Loucy (cell line): ENCODE data around the gene DCDC1.

ENCODE experiments used
- H2AFZ ChIP-seq: fragments of 200-600 bp; sonication (generic); 2 replicates; pipeline ENCODE4 v1.6.0; 2016; ENCODE audit warnings: antibody characterized with exemption, mild to moderate bottlenecking, low read length, moderate library complexity
- H3F3A ChIP-seq: fragments of 200-600 bp; 2 replicates; pipeline ENCODE4 v1.6.0; 2016; ENCODE audit warnings: antibody characterized with exemption, low read depth, mild to moderate bottlenecking
- H3K27me3 ChIP-seq: fragments of 200-600 bp; sonication (generic); 2 replicates; pipeline ENCODE4 v1.6.1; 2014; ENCODE audit warnings: low read length, mild to moderate bottlenecking; ENCODE audit not compliant: insufficient read depth, poor library complexity, severe bottlenecking
- H3K36me3 ChIP-seq: fragments of 200-600 bp; sonication (generic); 2 replicates; pipeline ENCODE4 v1.6.1; 2016; ENCODE audit warnings: low read length; ENCODE audit not compliant: insufficient read depth
- H3K4me1 ChIP-seq: fragments of 200-600 bp; sonication (generic); 2 replicates; pipeline ENCODE4 v1.5.1; 2014; ENCODE audit warnings: low read length, mild to moderate bottlenecking; ENCODE audit not compliant: insufficient read depth, poor library complexity, severe bottlenecking
- H3K4me2 ChIP-seq: fragments of 200-600 bp; sonication (generic); 2 replicates; pipeline ENCODE4 v1.6.0; 2014; ENCODE audit warnings: antibody characterized with exemption, low read length, low read depth, mild to moderate bottlenecking; ENCODE audit not compliant: poor library complexity, severe bottlenecking
- H3K4me3 ChIP-seq: fragments of 200-600 bp; sonication (generic); 2 replicates; pipeline ENCODE4 v1.5.1; 2014; ENCODE audit warnings: low read length, mild to moderate bottlenecking, mixed read lengths; ENCODE audit not compliant: poor library complexity, severe bottlenecking
- H3K79me2 ChIP-seq: fragments of 200-600 bp; sonication (generic); 2 replicates; pipeline ENCODE4 v1.6.1; 2014; ENCODE audit warnings: low read length; ENCODE audit not compliant: insufficient read depth
- H3K9ac ChIP-seq: fragments of 200-600 bp; sonication (generic); 2 replicates; pipeline ENCODE4 v1.6.0; 2014; ENCODE audit warnings: mild to moderate bottlenecking, low read depth, low read length, moderate library complexity; ENCODE audit not compliant: poor library complexity, severe bottlenecking
- H3K9me2 ChIP-seq: fragments of 200-600 bp; sonication (generic); replicated peaks from 2 replicates; pipeline ENCODE4 v1.6.1; 2016; ENCODE audit warnings: low read depth, low read length, mixed read lengths
- H3K9me3 ChIP-seq: fragments of 200-600 bp; sonication (generic); 2 replicates; pipeline ENCODE4 v1.6.1; 2014; ENCODE audit warnings: mild to moderate bottlenecking, antibody characterized with exemption, low read length, low read depth; ENCODE audit not compliant: insufficient read depth
- H4K20me1 ChIP-seq: fragments of 200-600 bp; sonication (generic); 2 replicates; pipeline ENCODE4 v1.6.0; 2014; ENCODE audit warnings: antibody characterized with exemption, low read length, mild to moderate bottlenecking; ENCODE audit not compliant: insufficient read depth, poor library complexity, severe bottlenecking
- EZH2phosphoT487 ChIP-seq: fragments of 200-600 bp; IDR thresholded peaks from 2 replicates; pipeline ENCODE4 v1.6.1; 2018; ENCODE audit warnings: antibody characterized with exemption, mild to moderate bottlenecking, moderate library complexity, borderline replicate concordance
- TF ChIP-seq, protein P1 (sequence below): fragments of 200-600 bp; sonication (generic); conservative IDR thresholded peaks from 2 replicates; pipeline ENCODE4 v1.5.1; 2014; ENCODE audit warnings: mild to moderate bottlenecking, antibody characterized with exemption, low read length

The DCDC1 gene

DNA sequence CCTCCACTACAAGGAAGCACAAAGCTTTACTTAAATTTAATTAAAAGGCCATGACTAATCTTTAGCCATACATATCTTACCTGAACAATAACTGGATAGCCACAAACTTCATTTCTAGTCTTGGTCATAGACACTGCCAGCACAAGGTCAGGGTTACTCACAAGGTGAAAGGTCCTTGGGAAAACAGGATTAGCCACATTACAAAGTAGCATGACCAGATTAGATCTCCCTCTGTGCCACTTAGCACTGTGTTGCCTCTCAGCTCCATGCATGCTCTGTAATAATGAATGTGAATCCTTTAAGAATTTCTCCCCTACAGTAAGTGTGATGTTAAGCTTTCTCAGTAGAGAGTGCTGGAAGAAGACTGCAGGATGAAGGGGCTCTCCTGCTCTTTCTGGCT lies 458.3 kb downstream of the DCDC1 start:
- no peaks in the 10 kb centered on the region for H4K20me1 ChIP-seq
- no peak overlapping the region for H3K4me3 ChIP-seq
- H3F3A ChIP-seq, result no peaks in the 10 kb centered on the region
- TF ChIP-seq, protein P1, sequence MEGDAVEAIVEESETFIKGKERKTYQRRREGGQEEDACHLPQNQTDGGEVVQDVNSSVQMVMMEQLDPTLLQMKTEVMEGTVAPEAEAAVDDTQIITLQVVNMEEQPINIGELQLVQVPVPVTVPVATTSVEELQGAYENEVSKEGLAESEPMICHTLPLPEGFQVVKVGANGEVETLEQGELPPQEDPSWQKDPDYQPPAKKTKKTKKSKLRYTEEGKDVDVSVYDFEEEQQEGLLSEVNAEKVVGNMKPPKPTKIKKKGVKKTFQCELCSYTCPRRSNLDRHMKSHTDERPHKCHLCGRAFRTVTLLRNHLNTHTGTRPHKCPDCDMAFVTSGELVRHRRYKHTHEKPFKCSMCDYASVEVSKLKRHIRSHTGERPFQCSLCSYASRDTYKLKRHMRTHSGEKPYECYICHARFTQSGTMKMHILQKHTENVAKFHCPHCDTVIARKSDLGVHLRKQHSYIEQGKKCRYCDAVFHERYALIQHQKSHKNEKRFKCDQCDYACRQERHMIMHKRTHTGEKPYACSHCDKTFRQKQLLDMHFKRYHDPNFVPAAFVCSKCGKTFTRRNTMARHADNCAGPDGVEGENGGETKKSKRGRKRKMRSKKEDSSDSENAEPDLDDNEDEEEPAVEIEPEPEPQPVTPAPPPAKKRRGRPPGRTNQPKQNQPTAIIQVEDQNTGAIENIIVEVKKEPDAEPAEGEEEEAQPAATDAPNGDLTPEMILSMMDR, result no peak
- TF ChIP-seq EZH2phosphoT487, result no peak
- H3K79me2 ChIP-seq, result no peaks in the 10 kb centered on the region
- H3K9me3 ChIP-seq, result no peaks in the 10 kb centered on the region
- H3K9ac ChIP-seq, result no peak overlapping the region
- no peaks in the 10 kb centered on the region for H3K4me1 ChIP-seq
- H3K27me3 ChIP-seq, result no peaks in the 10 kb centered on the region
- no peaks in the 10 kb centered on the region for H3K9me2 ChIP-seq
- H3K36me3 ChIP-seq, result no peaks in the 10 kb centered on the region
- H3K4me2 ChIP-seq, result no peak overlapping the region
- H2AFZ ChIP-seq, result no peak overlapping the region

DNA sequence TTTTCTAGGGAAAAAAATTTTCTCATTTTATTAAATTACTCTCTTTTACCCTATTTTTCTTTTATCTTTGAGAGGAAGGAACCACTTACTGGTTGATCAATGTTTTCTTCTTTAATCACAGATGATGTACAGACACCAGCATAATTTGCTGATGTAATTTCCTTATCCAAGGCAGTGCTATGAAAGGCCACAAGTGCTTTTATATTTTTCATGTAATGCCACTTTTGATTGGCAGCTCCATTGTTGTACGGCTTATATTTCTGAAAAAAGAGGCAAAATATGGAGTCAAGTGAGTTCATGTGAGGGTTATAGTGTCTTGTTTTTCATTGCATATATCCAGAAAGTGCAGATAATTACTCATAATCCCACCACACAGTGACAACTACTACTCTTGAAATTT lies 460.7 kb downstream of the DCDC1 start:
- no peaks in the 10 kb centered on the region for H3K4me1 ChIP-seq
- H2AFZ ChIP-seq, result no peak overlapping the region
- H3F3A ChIP-seq, result no peaks in the 10 kb centered on the region
- no peaks in the 10 kb centered on the region for H4K20me1 ChIP-seq
- H3K4me3 ChIP-seq, result no peak overlapping the region
- H3K9me2 ChIP-seq, result no peaks in the 10 kb centered on the region
- TF ChIP-seq, protein P1, result no peak
- no peak for TF ChIP-seq EZH2phosphoT487
- no peaks in the 10 kb centered on the region for H3K79me2 ChIP-seq
- H3K4me2 ChIP-seq, result no peak overlapping the region
- no peak overlapping the region for H3K9ac ChIP-seq
- no peaks in the 10 kb centered on the region for H3K36me3 ChIP-seq
- H3K27me3 ChIP-seq, result no peaks in the 10 kb centered on the region
- H3K9me3 ChIP-seq, result no peaks in the 10 kb centered on the region

DNA sequence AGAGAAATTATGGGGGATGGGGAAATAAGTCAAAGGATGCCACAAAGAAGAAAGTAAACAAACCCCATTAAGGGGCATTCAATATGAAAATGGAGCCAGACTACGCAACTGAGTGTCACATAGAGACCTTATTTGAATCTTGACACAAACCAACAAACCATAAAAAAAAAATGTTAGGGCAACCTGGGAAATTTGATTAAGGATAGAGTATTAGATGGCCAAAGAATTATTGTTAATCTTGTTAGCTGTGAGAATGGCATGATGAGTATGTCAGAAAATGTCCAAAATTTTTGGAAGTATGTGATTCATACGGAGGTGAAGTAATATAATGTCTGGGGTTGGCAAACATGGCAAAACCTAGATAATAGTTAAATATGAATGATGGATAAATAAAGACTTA lies 461.3 kb downstream of the DCDC1 start:
- Histone ChIP-seq H3K9me3 (no peaks in the 10 kb centered on the region), H4K20me1 (no peaks in the 10 kb centered on the region), H3K4me1 (no peaks in the 10 kb centered on the region), H3F3A (no peaks in the 10 kb centered on the region), H3K9ac (no peak overlapping the region), H3K79me2 (no peaks in the 10 kb centered on the region), H3K27me3 (no peaks in the 10 kb centered on the region), H3K9me2 (no peaks in the 10 kb centered on the region), H3K4me2 (no peak overlapping the region), H3K36me3 (no peaks in the 10 kb centered on the region), H2AFZ (no peak overlapping the region), H3K4me3 (no peak overlapping the region)
- TF ChIP-seq, protein P1, result no peak
- TF ChIP-seq EZH2phosphoT487, result no peak
